Measurements from ENCODE around the gene MEX3A. TPM values are rescaled to one million over a fixed set of nuclear protein-coding genes. Genes with fewer than 3 reads are reported as not detected.
"Not testable (repeated sequence)": the region's sequence is repeated elsewhere in the genome, so short reads cannot be mapped to it uniquely, and the experiment has no call there.

The MEX3A gene
- polyA plus RNA-seq, 1 experiment, result 11.8 TPM

- CTCF ChIA-PET, result interaction anchor here (1.6 kb wide), 1 partner anchor 59 kb away, joined by 3 read pairs; no protein-coding TSS in a partner anchor
- POLR2A ChIA-PET, result no interaction called here
- no peak overlapping the region for H3K4me3 ChIP-seq (ENCODE audit: low read depth, low read length)
- no peaks in the 10 kb centered on the region for H3K27me3 ChIP-seq (ENCODE audit: control insufficient read depth, insufficient read depth, low read length)
- no peak for TF ChIP-seq CTCF (IDR thresholded peaks at IDR 0.05; ENCODE audit: low read depth, low read length)
- DNase-seq (ENCODE audit: low read depth, low spot score), result no peak
- H3K9me3 ChIP-seq (ENCODE audit: control insufficient read depth, insufficient read depth, low read length), result no peaks in the 10 kb centered on the region
- H3K27ac ChIP-seq (ENCODE audit: low read depth, low read length), result no peak overlapping the region
Observed at GRCh38 chr1:156048663-156049258, 33.5 kb downstream of the MEX3A start.

- CTCF ChIA-PET, result interaction anchor here (1.1 to 1.2 kb wide), 2 partner anchors 55 to 955 kb away, joined by 3 to 4 read pairs; no protein-coding TSS in a partner anchor
- POLR2A ChIA-PET, result no interaction called here
Observed at GRCh38 chr1:156045076-156045475, 37.2 kb downstream of the MEX3A start.

GRCh38 chr1:156042828-156043227 lies 39.4 kb downstream of the MEX3A start:
- ChIA-PET POLR2A (no interaction called here), CTCF (no interaction called here)
- no peaks in the 10 kb centered on the region for H3K9me3 ChIP-seq (ENCODE audit: control insufficient read depth, insufficient read depth, low read length)
- TF ChIP-seq CTCF (IDR thresholded peaks at IDR 0.05; ENCODE audit: low read depth, low read length), result no peak
- no peak overlapping the region for H3K27ac ChIP-seq (ENCODE audit: low read depth, low read length)
- H3K27me3 ChIP-seq (ENCODE audit: control insufficient read depth, insufficient read depth, low read length), result no peaks in the 10 kb centered on the region
- DNase-seq (ENCODE audit: low read depth, low spot score), result no peak
- no peak overlapping the region for H3K4me3 ChIP-seq (ENCODE audit: low read depth, low read length)

More at GRCh38 chr1:156045076-156045475, 37.2 kb downstream of the MEX3A start:
- Histone ChIP-seq H3K4me3 (ENCODE audit: low read depth, low read length) (no peak overlapping the region), H3K27me3 (ENCODE audit: control insufficient read depth, insufficient read depth, low read length) (no peaks in the 10 kb centered on the region), H3K27ac (ENCODE audit: low read depth, low read length) (no peak overlapping the region), H3K9me3 (ENCODE audit: control insufficient read depth, insufficient read depth, low read length) (no peaks in the 10 kb centered on the region)
- no peak for DNase-seq (ENCODE audit: low read depth, low spot score)
- TF ChIP-seq CTCF (IDR thresholded peaks at IDR 0.05; ENCODE audit: low read depth, low read length), result no peak

- H3K27ac ChIP-seq (ENCODE audit: low read depth, low read length); H3K4me3 ChIP-seq (ENCODE audit: low read depth, low read length); DNase-seq (ENCODE audit: low read depth, low spot score); H3K27me3 ChIP-seq (ENCODE audit: control insufficient read depth, insufficient read depth, low read length); CTCF ChIA-PET; H3K9me3 ChIP-seq (ENCODE audit: control insufficient read depth, insufficient read depth, low read length); POLR2A ChIA-PET: not testable (repeated sequence)
Observed at GRCh38 chr1:156034991-156035390, 47.3 kb downstream of the MEX3A start.

- Histone ChIP-seq H3K27ac (ENCODE audit: low read depth, low read length) (no peak overlapping the region), H3K9me3 (ENCODE audit: control insufficient read depth, insufficient read depth, low read length) (no peaks in the 10 kb centered on the region), H3K27me3 (ENCODE audit: control insufficient read depth, insufficient read depth, low read length) (no peaks in the 10 kb centered on the region), H3K4me3 (ENCODE audit: low read depth, low read length) (no peak overlapping the region)
- POLR2A ChIA-PET, result interaction anchor here (0.6 to 0.7 kb wide), 2 partner anchors 357 to 438 kb away, joined by 3 read pairs; no protein-coding TSS in a partner anchor
- CTCF ChIA-PET, result interaction anchor here (1.0 kb wide), 1 partner anchor 43 kb away, joined by 3 read pairs; no protein-coding TSS in a partner anchor
- no peak for DNase-seq (ENCODE audit: low read depth, low spot score)
- no peak for TF ChIP-seq CTCF (IDR thresholded peaks at IDR 0.05; ENCODE audit: low read depth, low read length)
Observed at GRCh38 chr1:156033011-156033410, 49.3 kb downstream of the MEX3A start.

Measured in AG04450 (cell line).